ENCODE results near the gene NFYC. TPM values are rescaled to one million over a fixed set of nuclear protein-coding genes. Genes with fewer than 3 reads are reported as not detected.

NFYC gene
- total RNA-seq, 1 experiment from 2014 or later, result 63.3 TPM

DNA sequence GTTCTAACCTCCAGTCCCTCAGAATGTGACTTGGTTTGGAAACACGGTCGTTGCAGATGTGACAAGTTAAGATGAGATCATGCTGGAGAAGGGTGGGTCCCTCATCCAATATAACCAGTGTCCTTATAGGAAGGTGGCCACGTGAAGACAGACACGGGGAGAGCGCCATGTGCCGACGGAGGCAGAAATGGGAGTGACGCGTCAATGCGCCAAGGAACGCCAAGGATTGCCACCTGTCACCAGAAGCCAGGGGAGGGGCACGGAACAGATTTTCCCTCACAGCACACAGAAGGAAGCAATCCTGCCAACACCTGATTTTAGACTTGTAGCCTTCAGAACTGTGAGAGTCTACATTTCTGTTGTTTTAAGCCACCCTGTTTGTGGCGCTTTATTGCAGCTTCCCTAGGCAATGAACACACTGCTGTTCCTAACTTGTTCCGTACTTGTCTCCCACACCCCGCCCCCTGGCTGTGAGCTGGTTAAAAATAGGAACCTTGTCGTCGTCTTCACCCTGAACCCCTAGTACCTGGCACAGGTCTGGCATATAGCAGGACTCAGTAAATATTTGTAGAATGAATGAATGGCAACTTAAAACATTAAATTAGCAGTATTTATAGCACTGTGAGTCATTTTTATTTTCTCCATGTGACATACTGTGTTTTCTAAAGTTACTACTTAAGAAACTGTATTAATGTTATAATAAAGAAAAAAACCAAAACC lies 40.2 kb upstream of the NFYC start:
- no TSS peak for BruUV-seq (replicated peaks)
- Histone ChIP-seq H3K27ac (ENCODE audit: low read depth, low read length) (no peak overlapping the region), H3K4me2 (ENCODE audit: low read length) (no peak overlapping the region), H4K20me1 (ENCODE audit: insufficient read depth) (no peaks in the 10 kb centered on the region), H2AFZ (ENCODE audit: low read depth, low read length, poor library complexity, severe bottlenecking) (no peak overlapping the region), H3K4me3 (replicated peaks in 1 of 2; ENCODE audit: low read depth in 1 of 2, low read length in 2 of 2) (no peak overlapping the region), H3K9ac (ENCODE audit: low read length) (no peak overlapping the region), H3K9me3 (ENCODE audit: control insufficient read depth in 1 of 2, insufficient read depth in 1 of 2, low read depth in 1 of 2, low read length in 2 of 2) (no peaks in the 10 kb centered on the region), H3K4me1 (ENCODE audit: control insufficient read depth in 1 of 2, insufficient read depth in 2 of 2, low read length in 2 of 2) (peaks cover 5 to 50% of the 10 kb centered on the region in 2 experiments), H3K79me2 (ENCODE audit: insufficient read depth, low read length) (no peaks in the 10 kb centered on the region), H3K36me3 (ENCODE audit: control insufficient read depth in 1 of 2, insufficient read depth in 2 of 2, low read length in 2 of 2) (no peaks in the 10 kb centered on the region), H3K27me3 (ENCODE audit: insufficient read depth, low read length) (no peaks in the 10 kb centered on the region), H3K9me2 (ENCODE audit: insufficient read depth) (no peaks in the 10 kb centered on the region)
- ChIA-PET RAD21 (ENCODE audit: low non-redundant PET in 1 of 2, low total read pairs in 2 of 2, uncharacterized antibody in 2 of 2, unreplicated experiment in 2 of 2) (no interaction called here), CTCF (no interaction called here), POLR2A (no interaction called here)
- TF ChIP-seq, protein P1, sequence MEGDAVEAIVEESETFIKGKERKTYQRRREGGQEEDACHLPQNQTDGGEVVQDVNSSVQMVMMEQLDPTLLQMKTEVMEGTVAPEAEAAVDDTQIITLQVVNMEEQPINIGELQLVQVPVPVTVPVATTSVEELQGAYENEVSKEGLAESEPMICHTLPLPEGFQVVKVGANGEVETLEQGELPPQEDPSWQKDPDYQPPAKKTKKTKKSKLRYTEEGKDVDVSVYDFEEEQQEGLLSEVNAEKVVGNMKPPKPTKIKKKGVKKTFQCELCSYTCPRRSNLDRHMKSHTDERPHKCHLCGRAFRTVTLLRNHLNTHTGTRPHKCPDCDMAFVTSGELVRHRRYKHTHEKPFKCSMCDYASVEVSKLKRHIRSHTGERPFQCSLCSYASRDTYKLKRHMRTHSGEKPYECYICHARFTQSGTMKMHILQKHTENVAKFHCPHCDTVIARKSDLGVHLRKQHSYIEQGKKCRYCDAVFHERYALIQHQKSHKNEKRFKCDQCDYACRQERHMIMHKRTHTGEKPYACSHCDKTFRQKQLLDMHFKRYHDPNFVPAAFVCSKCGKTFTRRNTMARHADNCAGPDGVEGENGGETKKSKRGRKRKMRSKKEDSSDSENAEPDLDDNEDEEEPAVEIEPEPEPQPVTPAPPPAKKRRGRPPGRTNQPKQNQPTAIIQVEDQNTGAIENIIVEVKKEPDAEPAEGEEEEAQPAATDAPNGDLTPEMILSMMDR (IDR thresholded peaks at IDR 0.05 in 2 of 3, conservative IDR thresholded peaks at IDR 0.05 in 1 of 3; ENCODE audit: borderline replicate concordance in 1 of 3, insufficient read depth in 1 of 3, low read depth in 2 of 3, low read length in 2 of 3), result peak in 1 of 3 experiments; percentile 16; a peak in 1 of 6 replicates
- TF ChIP-seq EZH2 (IDR thresholded peaks at IDR 0.05), result no peak
- ATAC-seq (no peak), DNase-seq (ENCODE audit: low read depth, low spot score) (no peak)
- intact Hi-C loops (cut with micrococcal nuclease), result no loop called here

DNA sequence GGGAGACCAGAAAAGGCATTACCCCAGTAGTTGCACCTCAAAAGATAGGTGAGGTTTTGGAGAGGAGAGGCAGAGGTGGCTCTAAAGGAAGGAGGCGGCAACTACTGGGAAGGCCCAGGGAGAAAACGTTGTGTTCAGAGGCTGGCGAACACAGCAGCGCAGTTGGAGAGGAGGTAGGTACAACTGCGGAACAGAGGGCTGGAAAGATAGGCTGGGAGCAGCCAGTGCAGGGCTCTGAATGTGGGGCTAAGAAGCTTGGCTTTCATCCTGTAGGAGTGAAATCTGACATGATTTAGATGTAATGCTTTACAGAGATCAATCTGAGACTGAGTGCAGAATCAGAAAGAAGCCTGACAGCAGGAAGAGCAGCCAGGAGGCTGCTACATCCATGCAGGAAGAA lies 39.0 kb upstream of the NFYC start:
- no peaks in the 10 kb centered on the region for H3K79me2 ChIP-seq (ENCODE audit: insufficient read depth, low read length)
- no peak overlapping the region for H3K4me3 ChIP-seq (replicated peaks in 1 of 2; ENCODE audit: low read depth in 1 of 2, low read length in 2 of 2)
- ATAC-seq, result no peak
- H4K20me1 ChIP-seq (ENCODE audit: insufficient read depth), result no peaks in the 10 kb centered on the region
- no peaks in the 10 kb centered on the region for H3K9me2 ChIP-seq (ENCODE audit: insufficient read depth)
- BruUV-seq (replicated peaks), result no TSS peak
- ChIA-PET RAD21 (ENCODE audit: low non-redundant PET in 1 of 2, low total read pairs in 2 of 2, uncharacterized antibody in 2 of 2, unreplicated experiment in 2 of 2) (no interaction called here), CTCF (no interaction called here), POLR2A (no interaction called here)
- H3K4me1 ChIP-seq (ENCODE audit: control insufficient read depth in 1 of 2, insufficient read depth in 2 of 2, low read length in 2 of 2), result peaks cover 2 to 38% of the 10 kb centered on the region in 2 experiments
- intact Hi-C loops (cut with micrococcal nuclease), result no loop called here
- DNase-seq (ENCODE audit: low read depth, low spot score), result no peak
- H3K27ac ChIP-seq (ENCODE audit: low read depth, low read length), result no peak overlapping the region
- no peaks in the 10 kb centered on the region for H3K9me3 ChIP-seq (ENCODE audit: control insufficient read depth in 1 of 2, insufficient read depth in 1 of 2, low read depth in 1 of 2, low read length in 2 of 2)
- no peaks in the 10 kb centered on the region for H3K36me3 ChIP-seq (ENCODE audit: control insufficient read depth in 1 of 2, insufficient read depth in 2 of 2, low read length in 2 of 2)
- no peak overlapping the region for H2AFZ ChIP-seq (ENCODE audit: low read depth, low read length, poor library complexity, severe bottlenecking)
- H3K9ac ChIP-seq (ENCODE audit: low read length), result no peak overlapping the region
- H3K4me2 ChIP-seq (ENCODE audit: low read length), result no peak overlapping the region
- no peaks in the 10 kb centered on the region for H3K27me3 ChIP-seq (ENCODE audit: insufficient read depth, low read length)
- TF ChIP-seq SP1 (IDR thresholded peaks at IDR 0.05; ENCODE audit: low read depth), result no peak
- no peak for TF ChIP-seq ELF1 (IDR thresholded peaks at IDR 0.05; ENCODE audit: borderline replicate concordance, low read depth)
- TF ChIP-seq EZH2phosphoT487 (IDR thresholded peaks at IDR 0.05; ENCODE audit: borderline replicate concordance), result no peak
- TF ChIP-seq, protein P1 (IDR thresholded peaks at IDR 0.05 in 2 of 3, conservative IDR thresholded peaks at IDR 0.05 in 1 of 3; ENCODE audit: borderline replicate concordance in 1 of 3, insufficient read depth in 1 of 3, low read depth in 2 of 3, low read length in 2 of 3), result no peak
- TF ChIP-seq EGR1 (IDR thresholded peaks at IDR 0.05; ENCODE audit: low read depth), result no peak
- no peak for TF ChIP-seq FOSL1 (IDR thresholded peaks at IDR 0.05; ENCODE audit: low read depth)
- no peak for TF ChIP-seq POLR2A (IDR thresholded peaks at IDR 0.05; ENCODE audit: borderline replicate concordance, extremely low read depth, insufficient read depth, insufficient read length)
- TF ChIP-seq, protein P2, sequence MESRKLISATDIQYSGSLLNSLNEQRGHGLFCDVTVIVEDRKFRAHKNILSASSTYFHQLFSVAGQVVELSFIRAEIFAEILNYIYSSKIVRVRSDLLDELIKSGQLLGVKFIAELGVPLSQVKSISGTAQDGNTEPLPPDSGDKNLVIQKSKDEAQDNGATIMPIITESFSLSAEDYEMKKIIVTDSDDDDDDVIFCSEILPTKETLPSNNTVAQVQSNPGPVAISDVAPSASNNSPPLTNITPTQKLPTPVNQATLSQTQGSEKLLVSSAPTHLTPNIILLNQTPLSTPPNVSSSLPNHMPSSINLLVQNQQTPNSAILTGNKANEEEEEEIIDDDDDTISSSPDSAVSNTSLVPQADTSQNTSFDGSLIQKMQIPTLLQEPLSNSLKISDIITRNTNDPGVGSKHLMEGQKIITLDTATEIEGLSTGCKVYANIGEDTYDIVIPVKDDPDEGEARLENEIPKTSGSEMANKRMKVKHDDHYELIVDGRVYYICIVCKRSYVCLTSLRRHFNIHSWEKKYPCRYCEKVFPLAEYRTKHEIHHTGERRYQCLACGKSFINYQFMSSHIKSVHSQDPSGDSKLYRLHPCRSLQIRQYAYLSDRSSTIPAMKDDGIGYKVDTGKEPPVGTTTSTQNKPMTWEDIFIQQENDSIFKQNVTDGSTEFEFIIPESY (IDR thresholded peaks at IDR 0.05; ENCODE audit: extremely low read depth, insufficient replicate concordance, low read length), result no peak
- no peak for TF ChIP-seq RAD21 (IDR thresholded peaks at IDR 0.05; ENCODE audit: low read depth)
- TF ChIP-seq, protein P3, sequence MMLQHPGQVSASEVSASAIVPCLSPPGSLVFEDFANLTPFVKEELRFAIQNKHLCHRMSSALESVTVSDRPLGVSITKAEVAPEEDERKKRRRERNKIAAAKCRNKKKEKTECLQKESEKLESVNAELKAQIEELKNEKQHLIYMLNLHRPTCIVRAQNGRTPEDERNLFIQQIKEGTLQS (IDR thresholded peaks at IDR 0.05), result no peak
- TF ChIP-seq ZFX (IDR thresholded peaks at IDR 0.05), result no peak
- TF ChIP-seq TCF7L2 (IDR thresholded peaks at IDR 0.05; ENCODE audit: borderline replicate concordance, extremely low read depth, insufficient read depth, insufficient read length), result no peak
